GM18499 (cell line): ENCODE data around the gene CDH13.

Experiments
- ATAC-seq: cut with Tn5 transposase; IDR thresholded peaks from one replicate; pipeline ENCODE4 v1.9.1; 2021; ENCODE audit warnings: moderate number of reproducible peaks; ENCODE audit not compliant: insufficient read depth, unreplicated experiment

CDH13 gene

DNA sequence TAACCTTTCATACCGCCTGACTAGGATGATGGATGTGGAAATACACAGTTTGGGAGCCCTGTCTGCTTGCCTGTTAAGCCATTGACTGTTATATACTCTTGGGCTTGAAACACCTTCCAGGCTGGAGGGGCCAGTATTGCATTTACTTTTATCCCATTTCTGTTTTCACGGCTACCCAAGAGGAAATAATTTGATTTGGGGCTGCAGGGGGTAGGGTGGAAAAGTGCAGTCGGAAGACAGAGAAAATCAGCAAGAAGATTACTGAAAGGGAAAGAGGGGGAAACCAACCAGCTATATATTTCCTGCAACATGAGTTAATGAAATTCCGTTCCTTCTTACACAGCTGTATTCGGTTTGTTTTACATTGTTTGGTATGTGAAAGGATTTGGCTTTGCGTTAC lies 202.5 kb downstream of the CDH13 start:
- ATAC-seq = no peak

GRCh38 chr16:82830944-82831343 lies 204.2 kb downstream of the CDH13 start:
- ATAC-seq = no peak

- no peak for ATAC-seq
These were observed 206.1 kb downstream of the CDH13 start for GRCh38 chr16:82832821-82833220.

- ATAC-seq = no peak
These were observed 206.7 kb downstream of the CDH13 start for GRCh38 chr16:82833378-82833993.

- no peak for ATAC-seq
These were observed 207.5 kb downstream of the CDH13 start for GRCh38 chr16:82834151-82834815.

DNA sequence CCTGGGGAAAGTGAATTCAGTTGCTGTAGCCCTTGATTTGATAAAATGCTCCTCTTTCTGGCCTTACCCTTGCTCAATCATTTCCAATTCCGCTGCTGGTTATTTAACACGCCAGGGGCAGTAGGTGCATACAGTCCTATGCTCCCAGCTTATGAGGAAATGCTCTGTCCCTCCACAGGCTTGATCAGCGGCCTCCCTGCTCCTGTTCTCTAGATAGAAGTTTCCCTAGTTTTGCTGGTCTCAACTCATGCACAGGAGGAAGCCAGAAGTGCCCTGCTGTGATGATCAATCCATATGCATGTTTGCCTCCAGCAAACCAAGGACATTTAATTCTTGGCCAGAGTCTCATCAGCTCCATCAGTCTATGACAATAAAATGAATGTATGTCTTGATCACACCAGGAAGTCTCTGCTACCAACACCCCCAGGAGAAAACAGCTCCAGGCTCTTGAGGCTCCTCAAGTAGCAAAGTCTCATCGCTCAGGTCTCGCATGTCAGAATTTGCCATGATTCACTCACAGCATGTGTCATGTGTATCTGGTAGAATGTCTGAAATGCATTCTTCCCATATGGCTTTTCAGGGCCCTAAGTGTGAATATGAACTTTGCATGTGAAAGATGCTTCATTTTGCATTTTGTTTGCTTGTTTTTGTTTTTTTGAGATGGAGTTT lies 208.9 kb downstream of the CDH13 start:
- no peak for ATAC-seq

DNA sequence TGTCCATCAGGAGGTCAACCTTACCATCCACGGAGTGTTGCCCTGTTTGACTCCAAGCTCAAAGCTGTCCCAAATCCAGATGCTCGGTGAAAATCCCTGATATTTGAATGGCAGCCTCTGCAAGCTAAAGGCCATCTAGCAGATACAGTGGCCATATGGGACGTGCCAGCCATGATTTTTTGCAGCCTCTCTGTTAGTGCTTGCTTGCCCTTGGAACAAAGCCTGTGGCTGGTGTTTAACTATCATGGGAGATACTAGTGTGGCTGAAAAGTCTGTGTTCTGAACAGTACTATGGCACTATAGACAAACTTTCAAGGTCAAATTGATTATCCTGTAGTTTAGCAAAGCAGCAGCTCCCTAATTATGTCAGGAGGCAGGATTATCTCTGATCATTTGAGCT lies 214.3 kb downstream of the CDH13 start:
- no peak for ATAC-seq

DNA sequence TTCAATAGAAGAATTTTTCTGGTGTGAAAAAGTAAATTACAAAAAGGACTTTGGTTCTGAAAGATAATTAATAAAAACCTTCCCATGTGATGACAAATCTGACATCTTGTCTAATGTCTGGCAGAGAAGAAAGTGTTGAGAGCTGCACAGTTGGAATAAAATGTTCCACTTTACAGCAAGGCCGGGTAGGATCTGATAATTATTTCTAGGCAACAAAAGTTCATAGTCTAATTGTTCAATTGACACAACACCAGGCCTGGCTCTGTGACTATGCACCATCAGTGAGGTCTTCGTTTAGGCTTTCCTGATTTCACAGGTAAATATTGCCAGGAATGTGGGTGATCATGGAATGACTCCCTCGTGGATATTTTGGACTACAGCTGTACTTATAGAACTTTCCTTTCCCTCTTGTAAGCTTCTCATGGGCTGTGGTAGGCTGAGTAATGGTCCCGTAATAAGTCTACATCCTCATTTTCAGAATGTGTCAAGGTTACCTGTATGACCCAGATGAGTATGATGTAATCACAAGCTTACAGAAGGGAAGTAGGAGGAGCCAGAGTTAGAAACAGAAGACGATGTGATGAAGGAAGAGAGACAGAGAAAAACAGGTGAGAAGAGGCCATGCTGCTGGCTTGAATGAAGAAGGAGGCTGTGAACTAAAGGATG lies 217.0 kb downstream of the CDH13 start:
- ATAC-seq = no peak

DNA sequence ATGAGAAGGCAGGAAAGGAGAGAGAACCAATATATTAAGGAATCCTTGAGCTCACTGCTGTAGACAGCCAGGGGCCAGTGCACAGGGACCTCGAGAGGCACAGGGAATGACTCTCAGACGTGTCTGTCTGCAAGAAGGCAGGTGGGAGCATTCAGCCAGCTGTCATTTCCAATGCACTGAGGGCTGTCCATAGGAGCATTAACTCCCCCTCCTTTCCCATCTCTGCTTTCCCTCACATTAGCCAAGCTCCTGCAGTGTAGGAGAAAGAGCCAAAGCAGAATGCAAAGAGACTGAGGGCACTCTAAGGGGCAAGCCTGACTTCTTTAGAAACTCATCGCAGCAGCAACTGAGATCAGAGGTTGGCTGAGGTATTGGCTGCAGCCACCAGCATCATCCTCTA lies 218.3 kb downstream of the CDH13 start:
- no peak for ATAC-seq

GRCh38 chr16:82846806-82847205 lies 220.0 kb downstream of the CDH13 start:
- ATAC-seq = no peak

DNA sequence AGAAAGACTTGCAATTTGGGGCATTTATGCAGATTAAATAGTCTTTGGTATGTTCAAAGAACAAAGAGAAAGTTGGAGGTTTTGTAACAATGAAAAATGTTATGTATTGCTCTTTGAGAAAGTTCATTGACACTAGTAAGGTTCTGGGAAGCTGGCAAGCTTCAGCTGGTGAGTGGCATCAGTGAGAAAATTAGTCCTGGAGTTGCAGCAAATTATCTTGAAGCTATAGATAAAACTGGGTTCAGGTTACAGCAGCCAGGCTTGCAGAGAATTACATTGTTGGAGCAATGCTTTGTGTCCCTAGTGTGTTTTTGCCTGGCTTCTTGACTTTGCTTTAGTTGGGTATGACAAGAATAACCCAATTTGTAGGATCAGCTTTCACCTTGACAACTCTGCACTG lies 221.2 kb downstream of the CDH13 start:
- ATAC-seq = no peak

- no peak for ATAC-seq
These were observed 225.7 kb downstream of the CDH13 start for GRCh38 chr16:82852388-82853008.

DNA sequence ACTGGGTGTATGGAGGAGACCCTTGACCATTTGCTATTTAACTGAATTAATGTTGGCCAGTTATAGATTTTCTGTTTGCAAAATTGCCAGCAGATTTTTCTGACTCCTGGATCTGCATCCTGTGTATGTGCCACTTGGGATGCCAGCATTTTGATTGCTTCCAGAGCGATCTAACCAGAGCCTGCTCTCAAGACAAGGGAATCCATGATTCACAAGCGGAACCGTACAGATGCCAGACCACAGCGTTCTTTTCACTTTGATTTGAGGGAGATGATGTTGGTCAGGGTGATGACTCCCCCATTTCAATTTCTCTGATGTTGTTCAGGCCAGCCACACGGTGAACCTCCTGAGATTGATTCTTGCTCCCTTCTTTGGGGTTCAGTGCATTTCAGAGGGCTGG lies 228.7 kb downstream of the CDH13 start:
- no peak for ATAC-seq

DNA sequence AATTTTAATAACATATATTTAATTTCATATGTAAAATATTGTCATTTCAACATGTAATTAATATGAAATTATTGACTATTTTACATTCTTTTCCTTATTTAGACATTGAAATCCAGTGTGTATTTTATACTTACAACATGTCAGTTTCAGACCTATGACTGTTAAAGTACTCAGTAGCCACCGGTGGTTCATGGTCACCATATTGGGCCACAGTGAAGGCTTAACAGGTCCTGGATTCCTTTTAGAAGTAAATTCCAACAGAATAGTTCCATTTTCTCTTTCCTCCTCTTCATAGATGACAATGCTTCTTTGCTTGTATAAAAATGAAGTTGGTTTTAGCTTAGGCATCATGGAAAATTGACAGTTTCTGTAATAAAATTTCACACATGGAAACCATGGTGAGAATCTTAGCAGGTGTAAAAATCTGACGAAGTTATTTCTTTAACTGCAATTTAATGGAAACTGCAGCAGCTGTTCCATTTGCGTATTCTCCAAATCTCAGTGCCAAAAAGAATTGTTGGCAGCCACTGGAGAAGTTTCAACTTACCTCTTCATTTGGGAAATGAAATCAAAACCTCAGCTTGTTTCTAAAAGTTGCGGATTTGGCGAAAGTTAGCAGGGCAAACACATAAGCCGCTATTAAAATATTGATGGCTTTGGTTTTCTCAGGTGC lies 231.1 kb downstream of the CDH13 start:
- no peak for ATAC-seq

- no peak for ATAC-seq
These were observed 232.9 kb downstream of the CDH13 start for GRCh38 chr16:82859662-82860061.

- no peak for ATAC-seq
These were observed 233.3 kb downstream of the CDH13 start for GRCh38 chr16:82860071-82860470.

- no peak for ATAC-seq
These were observed 235.3 kb downstream of the CDH13 start for GRCh38 chr16:82862057-82862456.

DNA sequence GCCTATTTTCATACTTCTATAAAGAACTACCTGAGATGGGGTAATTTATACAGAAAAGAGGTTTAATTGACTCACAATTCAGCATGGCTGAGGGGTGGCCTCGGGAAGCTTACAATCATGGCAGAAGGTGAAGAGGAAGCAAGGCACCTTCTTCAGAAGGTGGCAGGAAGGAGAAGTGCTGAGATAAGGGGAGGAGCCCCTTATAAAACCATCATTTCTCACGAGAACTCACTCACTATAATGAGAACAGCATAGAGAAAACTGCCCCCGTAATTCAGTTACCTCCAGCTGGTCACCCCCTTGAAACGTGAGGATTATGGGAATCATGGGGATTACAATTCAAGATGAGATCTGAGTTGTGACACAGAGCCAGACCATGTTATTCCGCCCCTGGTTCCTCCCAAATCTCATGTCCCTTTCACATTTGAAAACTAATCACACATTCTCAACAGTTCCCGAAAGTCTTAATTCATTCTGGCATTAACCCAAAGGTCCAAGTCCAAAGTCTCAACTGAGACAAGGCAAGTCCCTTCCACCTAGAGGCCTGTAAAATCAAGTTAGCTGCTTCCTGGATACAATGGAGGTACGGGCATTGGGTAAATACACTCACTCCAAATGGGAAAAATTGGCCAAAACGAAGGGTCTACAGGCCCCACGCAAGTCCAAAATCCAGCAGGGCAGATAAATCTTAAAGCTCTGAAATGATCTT lies 237.7 kb downstream of the CDH13 start:
- no peak for ATAC-seq

- ATAC-seq = no peak
These were observed 238.6 kb downstream of the CDH13 start for GRCh38 chr16:82865412-82865811.

DNA sequence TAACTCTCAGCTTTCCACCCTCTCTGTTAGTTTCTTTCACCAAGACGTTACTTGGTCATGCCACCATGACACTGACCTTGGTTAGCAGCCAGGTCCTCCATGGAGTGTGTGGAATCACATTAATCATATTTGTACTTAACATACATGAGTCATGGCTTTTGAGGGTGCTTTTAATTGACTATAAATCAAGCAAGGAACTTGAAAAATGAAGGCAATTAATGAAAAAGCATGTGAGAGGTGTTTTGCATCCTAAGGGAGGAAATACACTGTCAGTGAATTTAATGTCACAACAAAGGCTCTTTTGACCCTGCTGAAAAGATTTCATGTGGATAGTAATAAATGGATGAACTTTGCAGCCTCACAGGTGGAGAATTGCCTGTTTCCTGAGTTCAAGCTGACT lies 240.7 kb downstream of the CDH13 start:
- no peak for ATAC-seq
